ENCODE measurements around the gene LPCAT1. TPM values are rescaled to one million over a fixed set of nuclear protein-coding genes. Genes with fewer than 3 reads are reported as not detected.

LPCAT1 gene
- total RNA-seq, 1 experiment from 2014 or later: 75.0 TPM

DNA sequence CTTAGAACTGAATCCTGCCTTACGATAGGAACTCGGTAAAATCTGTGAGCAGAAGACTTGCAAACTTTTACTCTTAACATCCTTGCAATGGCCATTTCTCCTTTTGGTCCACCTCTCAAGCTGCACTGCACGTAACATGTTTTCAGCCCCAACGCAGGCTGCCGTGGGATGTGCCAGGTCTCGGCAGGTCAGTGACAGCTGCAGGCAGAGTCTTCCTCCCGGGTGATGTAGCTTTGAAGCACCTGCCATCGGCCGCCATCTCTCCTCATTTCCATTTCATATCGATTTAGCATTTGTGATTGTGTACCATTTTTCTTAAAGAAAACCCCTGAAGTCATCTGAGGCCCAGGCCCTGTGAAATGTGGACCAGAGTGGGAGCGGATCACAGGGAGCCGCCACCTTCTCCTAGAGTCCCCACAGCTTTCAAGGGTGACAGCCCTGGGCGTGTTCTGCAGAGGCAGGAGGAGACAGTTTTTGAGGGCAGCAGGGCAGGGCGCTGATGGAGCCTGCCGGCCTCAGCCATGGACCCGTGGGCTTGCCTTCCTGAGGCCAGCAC, 25.8 kb upstream of the LPCAT1 start:
- H3K4me2 ChIP-seq (ENCODE audit: low read length): no peak overlapping the region
- no peaks in the 10 kb centered on the region for H4K20me1 ChIP-seq (ENCODE audit: insufficient read depth)
- H3K27me3 ChIP-seq (ENCODE audit: insufficient read depth, low read length): no peaks in the 10 kb centered on the region
- POLR2A ChIA-PET: no interaction called here
- no peaks in the 10 kb centered on the region; a peak in 1 of 4 replicates for H3K4me1 ChIP-seq (ENCODE audit: control insufficient read depth in 1 of 2, insufficient read depth in 2 of 2, low read length in 2 of 2)
- H3K27ac ChIP-seq (ENCODE audit: low read depth, low read length): no peak overlapping the region
- DNase-seq (ENCODE audit: low read depth, low spot score): no peak
- BruUV-seq (replicated peaks): no TSS peak
- ATAC-seq: no peak
- H3K79me2 ChIP-seq (ENCODE audit: insufficient read depth, low read length): no peaks in the 10 kb centered on the region
- H3K9me3 ChIP-seq (ENCODE audit: control insufficient read depth in 1 of 2, insufficient read depth in 1 of 2, low read depth in 1 of 2, low read length in 2 of 2): no peaks in the 10 kb centered on the region
- H2AFZ ChIP-seq (ENCODE audit: low read depth, low read length, poor library complexity, severe bottlenecking): no peak overlapping the region
- CTCF ChIA-PET: no interaction called here
- RAD21 ChIA-PET (ENCODE audit: low non-redundant PET in 1 of 2, low total read pairs in 2 of 2, uncharacterized antibody in 2 of 2, unreplicated experiment in 2 of 2): no interaction called here
- no peak overlapping the region for H3K4me3 ChIP-seq (replicated peaks in 1 of 2; ENCODE audit: low read depth in 1 of 2, low read length in 2 of 2)
- intact Hi-C loops (cut with micrococcal nuclease): no loop called here
- no peak overlapping the region for H3K9ac ChIP-seq (ENCODE audit: low read length)
- no peaks in the 10 kb centered on the region for H3K36me3 ChIP-seq (ENCODE audit: control insufficient read depth in 1 of 2, insufficient read depth in 2 of 2, low read length in 2 of 2)
- no peaks in the 10 kb centered on the region for H3K9me2 ChIP-seq (ENCODE audit: insufficient read depth)
- TF ChIP-seq SIN3A (IDR thresholded peaks at IDR 0.05; ENCODE audit: low read depth): no peak
- TF ChIP-seq, protein P1, sequence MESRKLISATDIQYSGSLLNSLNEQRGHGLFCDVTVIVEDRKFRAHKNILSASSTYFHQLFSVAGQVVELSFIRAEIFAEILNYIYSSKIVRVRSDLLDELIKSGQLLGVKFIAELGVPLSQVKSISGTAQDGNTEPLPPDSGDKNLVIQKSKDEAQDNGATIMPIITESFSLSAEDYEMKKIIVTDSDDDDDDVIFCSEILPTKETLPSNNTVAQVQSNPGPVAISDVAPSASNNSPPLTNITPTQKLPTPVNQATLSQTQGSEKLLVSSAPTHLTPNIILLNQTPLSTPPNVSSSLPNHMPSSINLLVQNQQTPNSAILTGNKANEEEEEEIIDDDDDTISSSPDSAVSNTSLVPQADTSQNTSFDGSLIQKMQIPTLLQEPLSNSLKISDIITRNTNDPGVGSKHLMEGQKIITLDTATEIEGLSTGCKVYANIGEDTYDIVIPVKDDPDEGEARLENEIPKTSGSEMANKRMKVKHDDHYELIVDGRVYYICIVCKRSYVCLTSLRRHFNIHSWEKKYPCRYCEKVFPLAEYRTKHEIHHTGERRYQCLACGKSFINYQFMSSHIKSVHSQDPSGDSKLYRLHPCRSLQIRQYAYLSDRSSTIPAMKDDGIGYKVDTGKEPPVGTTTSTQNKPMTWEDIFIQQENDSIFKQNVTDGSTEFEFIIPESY (IDR thresholded peaks at IDR 0.05; ENCODE audit: extremely low read depth, insufficient replicate concordance, low read length): no peak
- no peak for TF ChIP-seq ZFX (IDR thresholded peaks at IDR 0.05)
- no peak for TF ChIP-seq MAX (IDR thresholded peaks at IDR 0.05)
- no peak for TF ChIP-seq POLR2AphosphoS5 (IDR thresholded peaks at IDR 0.05; ENCODE audit: low read depth, low read length)
- TF ChIP-seq CTCF (IDR thresholded peaks at IDR 0.05 in 2 of 3, conservative IDR thresholded peaks at IDR 0.05 in 1 of 3; ENCODE audit: borderline replicate concordance in 1 of 3, insufficient read depth in 1 of 3, low read depth in 2 of 3, low read length in 2 of 3): no peak
- no peak for TF ChIP-seq ZNF274 (IDR thresholded peaks at IDR 0.05; ENCODE audit: low read depth, low read length)
- TF ChIP-seq EZH2phosphoT487 (IDR thresholded peaks at IDR 0.05; ENCODE audit: borderline replicate concordance): no peak
- TF ChIP-seq FOSL1 (IDR thresholded peaks at IDR 0.05; ENCODE audit: low read depth): no peak
- TF ChIP-seq ELF1 (IDR thresholded peaks at IDR 0.05; ENCODE audit: borderline replicate concordance, low read depth): no peak
- no peak for TF ChIP-seq POLR2A (IDR thresholded peaks at IDR 0.05; ENCODE audit: borderline replicate concordance, extremely low read depth, insufficient read depth, insufficient read length)
- no peak for TF ChIP-seq CBX3 (IDR thresholded peaks at IDR 0.05; ENCODE audit: low read depth)
- TF ChIP-seq RAD21 (IDR thresholded peaks at IDR 0.05; ENCODE audit: low read depth): no peak

All from HCT116 (cell line).